ENCODE data around the gene STIMATE.

GRCh38 chr3:52860424-52860768 lies 37.0 kb downstream of the STIMATE start:
- TF ChIP-seq CTCF (IDR thresholded peaks at IDR 0.05), result no peak
- no peak for TF ChIP-seq POLR2A (IDR thresholded peaks at IDR 0.05)
